HG02571 (cell line): ENCODE data around the gene MFAP5.

Experiments
- ATAC-seq: cut with Tn5 transposase; IDR thresholded peaks from one replicate; pipeline ENCODE4 v1.9.1; 2021; ENCODE audit warnings: mild to moderate bottlenecking, moderate library complexity; ENCODE audit not compliant: unreplicated experiment

MFAP5 gene, protein sequence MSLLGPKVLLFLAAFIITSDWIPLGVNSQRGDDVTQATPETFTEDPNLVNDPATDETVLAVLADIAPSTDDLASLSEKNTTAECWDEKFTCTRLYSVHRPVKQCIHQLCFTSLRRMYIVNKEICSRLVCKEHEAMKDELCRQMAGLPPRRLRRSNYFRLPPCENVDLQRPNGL

DNA sequence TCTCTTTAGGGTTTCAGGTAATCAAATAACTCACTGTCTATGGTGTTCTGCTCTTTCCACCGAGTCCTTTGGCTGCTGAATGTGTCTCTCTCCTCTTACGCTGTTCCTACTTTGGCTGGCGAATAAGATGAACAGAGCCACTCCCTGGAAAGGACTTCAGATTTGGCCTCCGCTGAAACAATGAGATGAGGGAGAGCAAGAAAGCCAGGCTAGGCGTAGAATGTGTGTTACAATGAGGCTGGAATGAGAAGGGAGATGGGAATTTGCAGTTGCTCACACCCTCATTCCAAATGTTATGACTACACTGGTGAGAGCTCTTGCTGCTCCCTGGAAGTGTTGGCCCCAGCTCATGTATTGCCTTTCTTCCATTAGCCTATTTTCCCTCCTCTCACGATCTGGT, at the start of gene MFAP5:
MFAP5 (minus strand) TSS at position 234 of the 400 bp plus-strand sequence. CDS start 722 bp downstream, outside the sequence.
- ATAC-seq: no peak

DNA sequence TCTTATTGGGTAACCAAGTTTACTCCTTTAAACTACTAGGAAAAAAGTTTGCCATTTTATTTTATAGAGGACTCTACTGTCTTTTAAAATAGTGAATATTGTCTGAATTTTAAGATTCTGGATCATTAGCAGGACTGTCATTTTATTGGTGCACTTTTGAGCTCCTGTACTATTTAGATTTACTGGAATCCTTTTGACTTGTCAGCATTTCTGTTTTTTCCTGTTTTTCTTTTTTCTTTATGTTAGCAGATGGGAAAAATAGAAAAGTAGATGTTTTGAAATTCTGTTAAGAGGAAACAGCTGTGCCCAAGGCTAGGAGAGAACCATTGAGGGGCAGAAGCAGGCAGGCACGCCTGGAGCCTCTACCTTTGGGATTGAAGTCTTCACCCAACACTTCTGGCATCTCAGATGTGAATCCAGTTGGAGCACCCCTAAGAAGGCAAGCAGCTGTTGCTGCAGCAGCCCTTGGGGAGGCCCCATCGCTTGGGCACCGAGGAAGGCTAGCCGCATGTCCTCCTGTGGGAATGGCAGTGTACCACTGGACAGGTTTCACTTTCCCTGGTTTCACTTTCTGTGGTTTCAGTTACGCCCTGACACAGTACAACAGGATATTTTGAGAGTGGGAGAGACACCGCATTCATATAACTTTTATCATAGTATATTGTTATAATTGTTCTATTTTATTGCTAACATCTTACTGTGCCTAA, 46.7 kb upstream of the MFAP5 start:
- no peak for ATAC-seq

DNA sequence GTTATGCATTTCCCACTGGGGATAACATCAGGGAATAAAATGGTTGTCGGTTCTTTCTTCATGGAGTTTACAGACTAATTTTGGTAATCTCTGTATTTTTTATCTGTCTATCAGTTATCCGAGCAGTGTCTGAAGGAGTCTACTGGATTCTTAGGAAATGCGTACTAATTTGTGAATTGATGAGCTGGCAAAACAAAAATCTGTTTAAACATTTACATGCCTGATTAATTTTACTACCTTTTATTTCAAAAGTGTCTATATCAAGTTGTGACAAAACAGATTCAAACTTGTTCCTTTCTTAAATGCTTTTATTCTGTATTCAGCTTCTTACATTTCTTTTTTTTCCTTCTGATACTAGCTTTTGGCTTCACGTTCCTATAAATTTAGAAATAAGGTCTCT, 39.5 kb upstream of the MFAP5 start:
- ATAC-seq: no peak

DNA sequence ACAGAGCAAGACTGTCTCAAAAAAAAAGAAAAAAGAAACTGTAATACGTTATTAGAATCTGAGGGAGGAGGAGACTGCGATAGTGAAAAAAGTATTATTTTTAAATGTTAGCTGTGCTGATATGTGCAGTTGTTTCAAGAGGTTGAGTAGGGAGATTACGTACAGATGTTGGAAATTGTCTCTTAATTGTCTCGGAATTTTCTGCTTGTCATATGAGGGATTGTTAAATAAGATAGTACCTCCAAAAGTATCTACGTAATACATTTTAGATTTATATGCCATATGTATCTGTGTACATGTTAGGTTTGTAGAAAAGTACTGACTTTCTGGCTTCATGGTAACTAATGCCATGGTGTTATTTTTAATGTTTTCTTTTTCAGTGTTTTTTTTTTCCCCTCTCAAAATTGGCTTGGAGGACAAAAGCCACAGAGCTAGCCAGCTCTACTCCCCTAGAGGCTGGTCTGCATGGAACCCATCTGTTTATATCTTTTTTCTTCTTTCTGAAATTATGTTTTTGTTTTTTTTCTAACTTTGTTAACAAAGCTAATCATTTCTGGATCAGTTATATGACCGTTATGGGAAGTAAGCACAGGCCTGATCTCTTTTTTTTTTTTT, 38.5 kb upstream of the MFAP5 start:
- ATAC-seq: no peak

DNA sequence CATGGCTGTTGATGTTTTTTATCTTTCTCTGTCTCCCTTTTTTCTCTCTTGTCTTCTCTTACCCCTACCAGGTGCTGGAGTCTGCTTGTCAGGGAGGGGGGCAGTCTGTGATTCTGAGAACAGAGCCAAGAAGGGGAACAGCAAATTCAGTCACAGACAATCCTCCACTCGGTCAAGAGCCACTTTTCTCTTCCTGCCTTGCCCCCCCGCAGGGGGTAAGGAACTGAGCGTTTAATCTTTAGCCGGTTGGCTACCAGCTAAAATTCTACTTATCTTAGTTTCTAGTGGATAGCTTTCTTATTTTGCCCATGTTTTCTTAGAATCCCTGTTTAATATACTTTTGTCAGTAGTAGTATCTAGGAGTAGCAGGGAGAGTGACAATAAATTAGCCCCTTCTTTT, 37.1 kb upstream of the MFAP5 start:
- ATAC-seq: no peak

DNA sequence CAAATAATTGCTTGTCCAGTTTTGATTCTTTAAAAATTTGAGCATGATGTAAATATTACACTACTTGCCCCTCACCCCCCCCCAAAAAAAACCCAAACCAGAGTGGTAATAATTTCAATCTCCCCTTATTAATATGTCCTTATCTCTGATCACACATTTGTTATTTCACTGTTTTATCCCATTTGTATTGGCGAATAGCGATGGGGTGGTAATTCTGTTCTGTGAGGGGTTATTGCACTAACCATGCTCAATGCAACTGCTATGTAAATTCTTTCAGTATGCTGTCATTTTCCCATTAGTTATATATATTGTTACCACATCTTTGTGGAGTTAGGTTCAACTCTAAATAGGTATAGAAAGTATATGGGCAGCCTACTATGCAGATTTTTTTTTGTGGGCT, 36.3 kb upstream of the MFAP5 start:
- no peak for ATAC-seq

DNA sequence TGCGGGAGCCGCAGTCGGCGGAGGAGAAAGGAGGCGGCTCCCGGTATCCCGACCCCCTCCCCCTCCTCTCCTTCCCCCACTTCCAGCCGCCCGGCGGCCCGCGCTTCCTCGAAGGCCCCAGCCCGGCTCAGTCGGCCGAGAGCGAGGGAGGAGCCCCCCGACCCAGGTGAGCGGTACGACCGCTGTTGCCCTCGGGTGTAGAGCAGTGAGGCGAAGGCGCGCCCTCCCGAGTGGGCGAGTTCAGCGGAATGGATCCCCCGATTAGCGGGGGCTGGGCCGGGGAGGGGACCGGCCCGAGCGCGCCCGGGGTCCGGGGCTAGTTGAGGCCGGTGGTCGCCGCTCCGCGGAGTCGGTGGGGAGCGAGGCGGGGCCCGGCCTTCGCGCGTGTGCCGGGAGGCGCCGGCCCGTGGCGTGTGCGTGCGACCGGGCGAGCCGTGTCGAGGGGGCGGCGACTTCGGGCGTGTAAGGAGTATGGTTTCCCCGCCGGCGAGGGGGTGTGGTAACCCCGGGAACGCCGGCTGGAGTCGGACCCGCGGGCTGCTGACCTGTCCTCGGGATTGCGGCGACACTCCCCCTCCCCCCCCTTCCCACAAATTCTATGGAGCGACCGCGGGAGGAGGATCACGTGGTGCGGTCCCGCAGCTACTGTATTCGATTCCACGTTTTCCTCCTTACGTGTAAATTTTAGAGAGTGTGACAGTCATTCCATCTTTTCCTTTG, 35.7 kb upstream of the MFAP5 start:
- ATAC-seq: peak; percentile 40

DNA sequence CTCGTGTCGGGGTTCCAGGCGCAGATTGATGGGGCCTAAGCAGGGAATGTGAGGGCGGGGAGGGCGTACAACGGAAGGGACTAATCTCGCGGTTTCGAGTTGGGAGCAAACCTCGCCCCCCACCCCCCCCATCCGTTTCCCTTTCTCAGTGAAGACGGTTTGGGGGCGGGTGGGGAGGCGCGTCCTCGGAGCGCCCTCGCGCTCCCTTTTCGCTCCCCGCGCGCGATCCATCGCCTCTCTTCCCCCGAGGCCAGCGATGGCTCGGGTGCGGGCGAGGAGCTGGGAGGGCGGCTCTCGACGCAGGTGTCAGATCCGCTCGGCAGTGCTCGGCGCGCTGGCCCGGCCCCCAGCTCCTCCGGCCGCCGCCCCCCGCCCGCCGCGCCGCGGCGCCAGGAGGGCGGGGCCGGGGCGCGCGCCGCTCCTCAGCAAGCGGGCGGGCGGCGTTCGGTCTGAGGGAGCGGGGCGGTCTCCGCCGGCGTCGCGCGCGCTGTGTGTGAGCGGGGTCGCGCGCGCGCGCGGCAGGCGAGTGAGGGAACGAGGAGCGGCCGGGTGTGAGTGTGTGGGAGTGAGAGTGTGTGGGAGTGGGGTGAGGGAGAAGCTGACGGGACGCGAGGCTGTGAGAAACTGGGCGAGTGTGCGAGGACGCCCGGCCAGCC, 35.0 kb upstream of the MFAP5 start, which contains the start of gene RIMKLB:
RIMKLB (plus strand) TSS at position 516 of the 656 bp plus-strand sequence. CDS start 15,876 bp downstream, outside the sequence.
- peak; percentile 81 for ATAC-seq

DNA sequence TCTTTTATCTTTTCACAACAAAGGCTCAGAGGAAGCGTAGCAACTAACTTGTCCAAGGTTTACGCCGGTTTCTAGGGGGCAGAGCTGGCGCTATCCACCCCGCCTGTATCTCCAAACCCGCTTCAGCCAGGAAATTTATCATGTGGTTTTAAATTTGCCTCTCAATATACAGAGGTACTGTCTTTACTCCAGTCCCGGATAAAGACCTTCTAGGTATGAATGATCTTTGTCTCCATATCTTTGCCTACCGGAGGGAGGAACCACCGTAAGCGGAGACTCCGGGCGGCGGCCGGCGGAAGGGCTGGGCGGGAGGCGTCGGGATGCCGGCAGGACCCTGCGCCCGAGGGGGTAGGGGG, 34.5 kb upstream of the MFAP5 start:
- peak; percentile 23 for ATAC-seq

DNA sequence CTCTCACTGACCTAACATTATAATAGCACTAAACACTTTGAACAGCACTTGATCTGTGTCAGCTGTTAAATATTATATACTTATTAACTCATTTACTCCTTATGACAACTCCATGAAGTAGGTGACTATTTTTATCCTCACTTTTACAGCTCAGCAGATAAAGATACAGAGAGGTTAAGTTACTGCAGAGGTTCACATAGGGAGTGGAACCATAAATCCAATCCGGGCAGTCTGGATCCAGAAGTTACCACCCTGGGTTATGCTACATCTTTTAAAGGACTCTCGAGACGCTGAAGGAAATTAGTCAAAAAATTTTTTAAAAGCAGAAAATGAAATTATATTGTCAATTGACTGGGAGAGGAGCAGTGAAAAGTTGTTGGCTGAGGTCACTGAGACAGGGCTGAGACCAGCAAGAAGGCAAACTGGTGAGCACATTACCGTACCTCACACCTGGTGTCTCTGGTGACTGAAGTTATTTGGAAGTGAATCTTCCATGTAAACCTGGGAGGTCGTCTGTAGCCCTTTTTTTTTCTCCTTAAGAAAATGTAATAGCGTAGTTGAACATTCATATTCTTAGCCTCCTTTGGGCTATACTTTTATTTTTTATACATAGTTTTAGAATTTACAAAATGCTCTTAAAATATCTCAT, 33.9 kb upstream of the MFAP5 start:
- ATAC-seq: no peak

DNA sequence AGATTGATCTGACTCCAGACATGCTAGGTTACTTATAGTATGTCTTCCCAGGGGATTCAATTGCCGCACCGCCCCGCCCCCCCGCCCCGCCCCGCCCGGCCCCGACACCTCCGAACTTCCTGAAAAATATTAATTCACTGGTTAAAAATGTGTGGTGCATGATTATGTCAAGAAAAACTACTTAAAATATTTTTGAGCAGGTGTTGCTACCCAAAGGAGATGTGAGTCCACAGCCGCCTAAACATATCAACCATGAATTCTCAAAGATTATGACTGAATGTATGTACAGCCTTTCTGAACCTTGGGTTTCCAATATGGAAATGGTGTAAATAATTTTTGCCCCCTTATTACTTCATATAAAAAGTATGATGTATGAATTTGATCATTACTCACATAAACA, 32.5 kb upstream of the MFAP5 start:
- ATAC-seq: no peak

DNA sequence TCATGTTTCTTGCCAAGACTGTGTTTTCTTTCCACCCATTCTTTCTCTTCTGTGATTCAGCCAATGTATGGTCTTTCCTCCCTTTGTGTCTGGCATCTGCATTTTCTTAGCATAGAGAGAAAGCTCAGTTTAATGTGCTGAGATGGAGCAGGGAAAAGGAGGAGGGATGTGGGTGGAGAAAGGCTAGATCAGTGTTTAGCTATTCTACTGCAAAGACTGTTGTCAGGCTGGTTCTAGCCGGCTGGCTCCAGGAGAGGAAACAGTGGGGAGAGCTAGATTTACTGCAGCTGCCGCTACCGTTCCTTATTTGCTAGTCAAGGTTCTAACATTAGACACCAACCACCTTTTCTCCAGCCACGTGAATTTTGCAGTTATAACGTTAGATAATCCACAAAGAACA, 29.9 kb upstream of the MFAP5 start:
- no peak for ATAC-seq

DNA sequence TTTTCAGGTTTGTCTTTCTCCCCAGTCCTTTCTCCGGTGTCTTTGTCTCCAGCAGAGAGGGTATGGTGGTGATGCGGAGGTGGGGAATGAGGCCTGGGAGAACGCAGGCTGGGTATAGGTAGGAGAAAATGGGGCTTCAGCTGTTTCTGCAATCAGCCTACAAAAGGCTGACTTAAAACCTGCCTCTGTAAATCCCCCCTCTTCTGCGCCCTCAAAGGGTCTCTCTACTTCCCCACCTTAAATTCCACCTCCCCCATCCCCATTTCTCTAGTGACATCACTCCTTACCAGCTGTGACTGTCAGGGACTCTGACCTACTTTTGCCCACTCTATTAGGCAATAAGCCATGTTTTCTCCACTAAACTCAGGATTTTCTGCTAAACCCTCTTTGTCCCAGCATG, 27.1 kb upstream of the MFAP5 start:
- no peak for ATAC-seq

DNA sequence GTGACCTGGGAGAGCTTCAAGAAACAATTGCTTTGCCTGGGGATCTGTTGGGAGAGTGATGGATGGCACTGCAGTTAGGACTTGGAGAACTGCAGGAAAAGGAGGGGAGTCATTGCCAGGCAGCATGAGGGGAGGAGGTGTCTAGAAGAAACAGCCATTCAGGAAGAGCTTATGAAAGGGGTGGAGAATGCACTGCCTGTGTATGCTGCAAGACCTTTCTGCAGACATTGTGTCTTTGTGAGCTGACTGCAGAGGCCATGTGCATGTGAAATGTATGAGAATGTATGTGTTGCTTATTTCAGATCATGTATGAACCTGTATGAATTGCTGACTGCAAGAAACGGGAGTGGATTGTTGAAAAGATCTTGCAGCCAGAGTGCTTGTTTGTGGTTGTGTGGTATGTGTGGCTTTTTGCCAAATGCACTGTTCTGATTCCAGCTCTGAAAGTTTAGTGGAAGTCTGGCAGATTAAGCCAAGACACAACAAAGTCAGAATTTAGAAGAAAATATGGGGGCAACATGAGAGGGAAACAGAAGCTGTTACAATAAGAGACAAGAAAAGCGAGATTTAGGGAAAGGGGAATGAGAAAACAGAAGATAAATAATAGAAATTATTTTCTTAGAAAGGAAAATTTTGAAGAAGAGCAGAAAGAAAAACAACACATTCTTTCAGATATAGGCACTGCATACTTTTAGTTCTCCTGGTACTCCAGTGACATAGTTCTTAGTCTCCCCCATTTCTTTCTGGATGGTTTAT, 25.4 kb upstream of the MFAP5 start:
- ATAC-seq: no peak

DNA sequence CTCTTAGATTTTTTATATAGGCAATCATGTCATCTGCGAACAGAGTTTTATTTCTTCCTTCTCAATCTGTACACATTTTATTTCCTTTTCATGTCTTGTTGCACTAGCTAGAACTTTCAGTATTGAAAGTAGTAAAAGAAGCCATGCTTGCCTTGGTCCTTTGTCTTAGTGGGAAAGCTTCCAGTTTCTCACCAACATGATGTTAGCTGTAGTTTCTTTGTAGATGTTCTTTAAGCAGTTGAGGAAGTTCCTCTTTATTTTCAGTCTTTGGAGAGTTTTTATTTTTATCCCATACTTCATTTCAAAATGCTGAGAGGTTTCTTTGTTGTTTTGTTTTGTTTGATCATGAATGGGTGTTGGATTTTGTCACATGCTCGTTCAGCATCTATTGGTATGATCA, 22.4 kb upstream of the MFAP5 start:
- no peak for ATAC-seq

DNA sequence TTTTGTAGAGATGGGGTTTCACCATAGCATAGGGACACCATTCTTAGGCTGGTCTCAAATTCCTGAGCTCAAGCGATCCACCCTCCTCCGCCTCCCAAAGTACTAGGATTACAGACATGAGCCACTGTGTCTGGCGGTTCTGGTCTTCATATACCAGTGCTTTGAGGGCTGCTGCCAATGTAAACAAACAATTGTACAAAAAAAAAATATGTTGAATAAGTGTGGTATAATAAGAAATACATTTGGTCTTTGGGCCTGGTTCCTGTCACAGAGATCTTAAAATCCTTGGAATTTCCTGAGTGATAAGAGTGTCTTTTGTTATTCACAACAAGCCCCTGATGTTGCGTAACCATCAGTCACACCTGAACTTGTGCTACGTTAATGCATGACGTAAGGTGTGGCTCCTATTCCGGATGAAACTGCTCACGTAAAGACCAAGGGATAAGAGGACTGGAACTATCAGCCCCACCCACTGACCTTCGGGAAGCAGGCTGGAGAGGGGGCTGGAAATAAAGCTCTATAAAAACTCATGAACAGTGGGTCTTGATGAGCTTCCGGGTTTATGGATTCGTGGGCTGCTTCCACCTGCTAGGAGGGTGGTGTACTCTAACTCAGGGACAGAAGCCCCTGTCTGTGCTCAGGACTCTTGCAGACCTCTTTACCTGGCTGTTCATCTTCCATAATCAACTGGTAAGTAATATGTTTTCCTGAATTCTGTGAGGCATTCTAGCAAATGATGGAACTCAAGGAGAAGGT, 18.7 kb upstream of the MFAP5 start:
- ATAC-seq: no peak

DNA sequence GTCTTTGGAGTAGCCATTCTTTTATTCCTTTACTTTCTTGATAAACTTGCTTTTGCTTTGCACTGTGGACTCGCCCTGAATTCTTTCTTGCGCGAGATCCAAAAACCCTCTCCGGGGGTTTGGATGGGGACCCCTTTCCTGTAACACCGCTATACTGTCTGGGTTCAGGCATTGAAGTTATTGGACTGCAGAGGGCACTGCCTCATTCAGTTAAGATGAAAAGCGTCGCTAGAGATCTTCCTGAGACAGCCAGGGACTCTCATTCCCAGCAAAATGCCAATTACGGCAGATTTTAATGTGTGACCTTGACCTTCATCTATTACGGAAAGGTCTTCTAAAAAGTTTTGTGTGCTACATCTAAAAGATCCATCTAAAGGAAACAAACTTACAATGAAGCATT, 17.9 kb upstream of the MFAP5 start:
- ATAC-seq: no peak

DNA sequence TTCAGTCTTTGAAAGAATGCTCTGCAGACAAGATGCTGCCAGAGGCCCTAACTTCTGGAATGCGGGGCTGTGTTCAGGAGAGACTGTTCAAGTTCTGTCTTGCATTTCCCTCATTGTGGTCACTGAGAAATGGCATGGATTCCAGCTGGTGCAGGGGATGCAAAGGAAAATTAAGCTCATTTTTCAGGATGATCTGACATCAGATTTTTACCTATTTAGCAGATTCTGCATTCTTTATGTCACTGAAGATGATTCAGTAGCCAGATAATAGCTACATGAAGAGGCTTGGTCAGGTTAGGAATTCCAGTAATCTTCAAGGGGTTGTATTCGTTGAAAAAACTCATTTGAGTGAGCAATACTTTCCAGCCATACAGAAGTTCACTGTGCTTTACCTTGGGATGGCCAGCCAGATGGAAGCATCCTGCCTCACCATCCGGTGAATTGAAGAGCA, 16.1 kb upstream of the MFAP5 start:
- no peak for ATAC-seq

DNA sequence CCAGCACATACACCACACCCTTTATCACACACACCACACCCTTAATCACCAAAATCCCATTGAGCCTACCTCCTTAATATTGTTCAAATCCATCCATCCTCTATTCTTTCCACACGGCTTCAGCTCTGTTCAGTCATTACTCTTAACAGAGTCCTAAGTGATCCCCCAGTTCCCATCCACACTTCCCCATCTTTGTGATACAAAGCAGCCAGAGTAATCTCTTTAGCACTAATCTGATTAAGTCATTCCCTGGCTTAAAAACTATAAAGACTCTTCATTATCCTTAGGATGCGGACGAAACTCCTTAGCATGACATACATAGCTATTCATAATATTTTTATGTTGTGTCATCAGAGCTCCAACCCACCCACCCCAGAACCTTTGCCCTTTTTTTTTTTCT, 14.7 kb upstream of the MFAP5 start:
- no peak for ATAC-seq
